PC-3 (cell line): ENCODE data around the gene ZNF816.

Source experiments
- EZH2 ChIP-seq: fragments of 300-600 bp; sonication (generic); IDR thresholded peaks from one replicate; pipeline ENCODE4 v1.6.1; 2017; ENCODE audit warnings: antibody characterized with exemption, mild to moderate bottlenecking, low read length; ENCODE audit not compliant: unreplicated experiment
- EZH2phosphoT487 ChIP-seq: fragments of 300-600 bp; sonication (generic); IDR thresholded peaks from 2 replicates; pipeline ENCODE4 v1.6.1; 2018; ENCODE audit warnings: mild to moderate bottlenecking, antibody characterized with exemption, low read length, borderline replicate concordance
- TF ChIP-seq, protein P1 (sequence below): fragments of 300-600 bp; sonication (generic); conservative IDR thresholded peaks from 2 replicates; pipeline ENCODE4 v1.5.1; 2017; ENCODE audit warnings: antibody characterized with exemption, low read depth, mild to moderate bottlenecking, low read length

DNA sequence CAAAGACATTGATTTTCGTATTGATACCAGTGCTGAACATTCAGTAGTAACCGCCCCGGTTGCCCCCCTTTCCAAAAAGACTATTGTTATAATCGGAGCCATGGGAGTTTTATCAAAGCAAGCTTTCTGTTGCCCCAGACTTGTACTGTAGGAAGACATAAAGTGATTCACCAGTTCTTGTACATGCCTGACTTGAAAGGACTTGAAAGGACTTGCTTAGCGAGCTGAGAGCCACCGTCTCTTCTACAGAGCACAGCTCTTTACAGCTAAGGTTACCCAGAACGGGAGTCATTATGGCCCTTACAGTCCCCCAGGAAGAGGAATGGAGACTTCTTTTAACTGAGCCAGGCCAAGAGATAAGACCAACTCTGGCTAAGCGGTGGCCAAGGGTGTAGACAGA lies 5.1 kb downstream of the ZNF816 start:
- TF ChIP-seq, protein P1, sequence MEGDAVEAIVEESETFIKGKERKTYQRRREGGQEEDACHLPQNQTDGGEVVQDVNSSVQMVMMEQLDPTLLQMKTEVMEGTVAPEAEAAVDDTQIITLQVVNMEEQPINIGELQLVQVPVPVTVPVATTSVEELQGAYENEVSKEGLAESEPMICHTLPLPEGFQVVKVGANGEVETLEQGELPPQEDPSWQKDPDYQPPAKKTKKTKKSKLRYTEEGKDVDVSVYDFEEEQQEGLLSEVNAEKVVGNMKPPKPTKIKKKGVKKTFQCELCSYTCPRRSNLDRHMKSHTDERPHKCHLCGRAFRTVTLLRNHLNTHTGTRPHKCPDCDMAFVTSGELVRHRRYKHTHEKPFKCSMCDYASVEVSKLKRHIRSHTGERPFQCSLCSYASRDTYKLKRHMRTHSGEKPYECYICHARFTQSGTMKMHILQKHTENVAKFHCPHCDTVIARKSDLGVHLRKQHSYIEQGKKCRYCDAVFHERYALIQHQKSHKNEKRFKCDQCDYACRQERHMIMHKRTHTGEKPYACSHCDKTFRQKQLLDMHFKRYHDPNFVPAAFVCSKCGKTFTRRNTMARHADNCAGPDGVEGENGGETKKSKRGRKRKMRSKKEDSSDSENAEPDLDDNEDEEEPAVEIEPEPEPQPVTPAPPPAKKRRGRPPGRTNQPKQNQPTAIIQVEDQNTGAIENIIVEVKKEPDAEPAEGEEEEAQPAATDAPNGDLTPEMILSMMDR, result no peak
- TF ChIP-seq EZH2phosphoT487 (no peak), EZH2 (no peak)
